ENCODE data around the gene CDX1.

The CDX1 gene

GRCh38 chr5:150131978-150132694 lies 34.4 kb upstream of the CDX1 start:
- Histone ChIP-seq H3F3A (ENCODE audit: insufficient read depth) (no peaks in the 10 kb centered on the region), H3K27ac (ENCODE audit: low read depth, low read length) (no peak overlapping the region), H3K9me3 (ENCODE audit: insufficient read depth, low read length) (no peaks in the 10 kb centered on the region), H3K36me3 (ENCODE audit: low read length) (no peaks in the 10 kb centered on the region), H3K4me2 (ENCODE audit: low read depth, low read length, poor library complexity, severe bottlenecking) (no peak overlapping the region), H2AFZ (ENCODE audit: low read depth, low read length, severe bottlenecking) (no peak overlapping the region), H3K27me3 (ENCODE audit: low read length) (no peaks in the 10 kb centered on the region), H3K4me3 (ENCODE audit: insufficient read depth, low read length, poor library complexity, severe bottlenecking) (no peak overlapping the region), H3K9ac (ENCODE audit: low read length) (no peak overlapping the region), H3K79me2 (ENCODE audit: insufficient read depth, low read length) (no peaks in the 10 kb centered on the region), H4K20me1 (ENCODE audit: low read depth, low read length) (no peaks in the 10 kb centered on the region), H3K9me2 (replicated peaks; ENCODE audit: insufficient read depth, low read length) (no peaks in the 10 kb centered on the region)
- TF ChIP-seq EZH2phosphoT487 (conservative IDR thresholded peaks at IDR 0.05; ENCODE audit: low read length) (no peak), CTCF (IDR thresholded peaks at IDR 0.05; ENCODE audit: insufficient read depth, low read length, poor library complexity, severe bottlenecking) (no peak)

- H3K27ac ChIP-seq (ENCODE audit: low read depth, low read length) = no peak overlapping the region
- TF ChIP-seq CTCF (IDR thresholded peaks at IDR 0.05; ENCODE audit: insufficient read depth, low read length, poor library complexity, severe bottlenecking) = no peak
- no peak for TF ChIP-seq EZH2phosphoT487 (conservative IDR thresholded peaks at IDR 0.05; ENCODE audit: low read length)
- H3K9ac ChIP-seq (ENCODE audit: low read length) = no peak overlapping the region
- H3K36me3 ChIP-seq (ENCODE audit: low read length) = no peaks in the 10 kb centered on the region
- H3K9me2 ChIP-seq (replicated peaks; ENCODE audit: insufficient read depth, low read length) = no peaks in the 10 kb centered on the region
- H3K79me2 ChIP-seq (ENCODE audit: insufficient read depth, low read length) = no peaks in the 10 kb centered on the region
- H3F3A ChIP-seq (ENCODE audit: insufficient read depth) = no peaks in the 10 kb centered on the region
- no peak overlapping the region for H2AFZ ChIP-seq (ENCODE audit: low read depth, low read length, severe bottlenecking)
- no peak overlapping the region for H3K4me2 ChIP-seq (ENCODE audit: low read depth, low read length, poor library complexity, severe bottlenecking)
- no peak overlapping the region for H3K4me3 ChIP-seq (ENCODE audit: insufficient read depth, low read length, poor library complexity, severe bottlenecking)
- H3K9me3 ChIP-seq (ENCODE audit: insufficient read depth, low read length) = no peaks in the 10 kb centered on the region
- H4K20me1 ChIP-seq (ENCODE audit: low read depth, low read length) = no peaks in the 10 kb centered on the region
- H3K27me3 ChIP-seq (ENCODE audit: low read length) = no peaks in the 10 kb centered on the region
Measured at GRCh38 chr5:150132740-150133139, 33.8 kb upstream of the CDX1 start.

GRCh38 chr5:150133581-150134197 lies 32.9 kb upstream of the CDX1 start:
- TF ChIP-seq EZH2phosphoT487 (conservative IDR thresholded peaks at IDR 0.05; ENCODE audit: low read length) = no peak
- TF ChIP-seq CTCF (IDR thresholded peaks at IDR 0.05; ENCODE audit: insufficient read depth, low read length, poor library complexity, severe bottlenecking) = no peak
- Histone ChIP-seq H2AFZ (ENCODE audit: low read depth, low read length, severe bottlenecking) (no peak overlapping the region), H3F3A (ENCODE audit: insufficient read depth) (no peaks in the 10 kb centered on the region), H3K27ac (ENCODE audit: low read depth, low read length) (no peak overlapping the region), H3K4me2 (ENCODE audit: low read depth, low read length, poor library complexity, severe bottlenecking) (no peak overlapping the region), H3K4me3 (ENCODE audit: insufficient read depth, low read length, poor library complexity, severe bottlenecking) (no peak overlapping the region), H3K79me2 (ENCODE audit: insufficient read depth, low read length) (no peaks in the 10 kb centered on the region), H3K36me3 (ENCODE audit: low read length) (no peaks in the 10 kb centered on the region), H3K9me2 (replicated peaks; ENCODE audit: insufficient read depth, low read length) (no peaks in the 10 kb centered on the region), H4K20me1 (ENCODE audit: low read depth, low read length) (no peaks in the 10 kb centered on the region), H3K9me3 (ENCODE audit: insufficient read depth, low read length) (no peaks in the 10 kb centered on the region), H3K9ac (ENCODE audit: low read length) (no peak overlapping the region), H3K27me3 (ENCODE audit: low read length) (no peaks in the 10 kb centered on the region)

Measured in SU-DHL-6 (cell line).